ENCODE results near the gene CHST8.

Gene CHST8

DNA sequence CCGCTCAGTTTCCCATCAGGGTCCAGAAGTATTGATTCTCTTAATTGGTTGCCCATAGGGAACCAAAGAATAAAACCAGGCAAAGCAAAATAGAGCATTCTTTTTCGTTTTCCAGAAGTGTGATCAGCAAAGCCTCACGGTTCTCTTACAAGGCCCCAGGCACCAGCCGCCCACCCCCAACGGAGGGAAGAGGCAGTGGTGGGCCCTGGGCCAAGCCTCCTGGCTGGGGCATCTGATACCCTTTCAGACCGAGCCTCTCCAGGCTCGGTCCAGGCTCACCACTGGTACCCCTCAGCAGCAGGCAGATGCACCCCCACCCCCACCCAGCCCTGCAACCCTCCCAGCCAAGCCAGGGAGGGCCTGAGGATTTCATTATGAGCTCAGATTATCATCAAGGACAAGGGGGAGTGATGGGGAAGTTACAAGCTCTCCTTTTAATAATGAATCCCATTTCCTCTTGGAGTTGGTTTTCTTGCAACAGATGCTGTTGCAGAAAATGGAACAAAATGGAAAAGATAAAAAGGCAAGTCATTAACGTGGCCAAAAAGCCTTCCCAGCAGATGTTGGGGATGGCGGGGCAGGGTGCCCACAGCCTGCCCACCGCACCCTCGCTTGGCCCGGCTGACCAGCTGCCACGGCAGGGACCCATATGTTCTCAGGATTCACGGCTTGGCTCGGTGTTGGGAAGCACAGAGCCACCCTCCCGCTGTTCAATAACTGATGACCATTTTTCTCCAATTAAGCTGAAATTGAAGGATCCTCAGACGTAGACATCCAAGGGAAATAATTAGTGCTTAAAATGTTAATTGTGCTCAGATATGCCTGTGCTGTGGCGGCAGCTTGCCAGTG, 129.1 kb downstream of the CHST8 start:
- no peaks in the 10 kb centered on the region for H3K27me3 ChIP-seq
- no peak overlapping the region for H3K4me2 ChIP-seq
- H3K9ac ChIP-seq: no peak overlapping the region
- no peak for TF ChIP-seq Cebpa-rat (IDR thresholded peaks at IDR 0.05)
- H3K27ac ChIP-seq: no peak overlapping the region
- no peaks in the 10 kb centered on the region for H3K4me1 ChIP-seq
- H3K36me3 ChIP-seq: no peaks in the 10 kb centered on the region
- H3K9me3 ChIP-seq (replicated peaks in 1 of 11): no peaks in the 10 kb centered on the region
- H3K4me3 ChIP-seq: no peak overlapping the region
- H4K20me1 ChIP-seq: peaks cover 0 to 23% (median 0%) of the 10 kb centered on the region in 11 experiments; a peak in 4 of 22 replicates

DNA sequence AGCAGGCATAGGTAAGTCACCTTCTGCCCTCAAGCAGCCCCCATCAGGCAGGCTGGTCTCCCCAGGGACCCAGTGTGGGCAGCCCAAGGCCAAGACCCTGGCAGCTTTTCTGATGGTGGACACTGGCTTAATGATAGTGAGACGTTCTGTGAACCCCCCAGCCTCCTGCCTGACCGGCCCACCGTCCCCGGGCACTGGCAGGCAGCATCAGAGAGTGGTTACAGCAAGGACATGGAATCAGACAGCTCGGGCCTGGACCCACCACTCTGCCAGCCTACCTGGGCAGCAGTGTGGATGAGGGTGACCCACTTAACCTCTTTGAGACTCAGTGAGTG, 129.7 kb downstream of the CHST8 start:
- Histone ChIP-seq H3K27ac (no peak overlapping the region), H3K4me2 (no peak overlapping the region), H3K9me3 (replicated peaks in 1 of 11) (no peaks in the 10 kb centered on the region), H3K36me3 (no peaks in the 10 kb centered on the region), H3K4me1 (no peaks in the 10 kb centered on the region), H4K20me1 (peaks cover 0 to 23% (median 0%) of the 10 kb centered on the region in 11 experiments; a peak in 4 of 22 replicates), H3K27me3 (no peaks in the 10 kb centered on the region), H3K4me3 (no peak overlapping the region), H3K9ac (no peak overlapping the region)
- no peak for TF ChIP-seq Cebpa-rat (IDR thresholded peaks at IDR 0.05)

DNA sequence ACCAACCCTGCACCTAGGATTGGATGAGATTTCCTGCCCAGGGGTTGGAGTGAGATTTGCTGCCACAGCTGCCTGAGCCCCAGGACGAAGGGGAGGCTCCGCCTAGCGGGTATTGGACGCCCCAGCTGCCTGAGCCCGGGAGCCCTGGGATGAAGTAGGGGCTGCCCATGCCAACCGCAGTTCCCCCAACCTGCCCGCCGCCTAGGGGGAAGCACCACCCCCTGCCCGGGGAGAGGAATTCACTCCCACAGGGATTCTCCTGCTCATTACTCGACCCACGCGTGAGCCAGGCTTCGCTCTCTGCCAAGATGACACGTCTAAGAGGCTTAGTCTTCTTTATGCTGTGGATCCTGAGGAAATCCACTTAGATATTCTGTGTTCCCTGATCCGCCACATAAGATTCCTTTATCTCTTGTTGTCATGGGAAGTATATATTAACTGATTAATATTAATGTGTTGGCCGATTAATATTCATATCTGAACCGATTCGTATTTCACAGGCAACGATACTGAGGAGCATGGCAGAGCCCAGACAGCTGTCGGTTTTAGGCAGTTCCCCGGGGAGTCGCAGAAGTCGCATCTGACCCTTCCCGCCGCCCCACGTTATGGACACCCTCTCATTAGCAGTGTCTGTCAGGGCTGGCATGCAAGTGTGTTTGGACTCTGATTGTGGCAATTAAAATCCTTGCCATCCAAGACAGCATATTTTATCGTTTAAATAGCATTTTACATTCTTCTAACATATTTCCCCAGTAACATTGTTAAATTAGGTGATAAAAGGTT, 130.5 kb downstream of the CHST8 start:
- no peak for TF ChIP-seq Cebpa-rat (IDR thresholded peaks at IDR 0.05)
- no peak overlapping the region for H3K27ac ChIP-seq
- peaks cover 0 to 16% (median 0%) of the 10 kb centered on the region in 11 experiments; a peak in 4 of 22 replicates for H4K20me1 ChIP-seq
- no peak overlapping the region for H3K4me2 ChIP-seq
- H3K4me3 ChIP-seq: no peak overlapping the region
- no peaks in the 10 kb centered on the region for H3K9me3 ChIP-seq (replicated peaks in 1 of 11)
- no peak overlapping the region for H3K9ac ChIP-seq
- no peaks in the 10 kb centered on the region for H3K27me3 ChIP-seq
- H3K4me1 ChIP-seq: no peaks in the 10 kb centered on the region
- no peaks in the 10 kb centered on the region for H3K36me3 ChIP-seq

- no peaks in the 10 kb centered on the region for H3K27me3 ChIP-seq
- no peak overlapping the region for H3K27ac ChIP-seq
- H3K4me1 ChIP-seq: no peaks in the 10 kb centered on the region
- no peak overlapping the region for H3K4me2 ChIP-seq
- H4K20me1 ChIP-seq: peaks cover 0 to 11% (median 0%) of the 10 kb centered on the region in 11 experiments; a peak in 4 of 22 replicates
- H3K9me3 ChIP-seq (replicated peaks in 1 of 11): no peaks in the 10 kb centered on the region
- H3K4me3 ChIP-seq: no peak overlapping the region
- no peaks in the 10 kb centered on the region for H3K36me3 ChIP-seq
- TF ChIP-seq Cebpa-rat (IDR thresholded peaks at IDR 0.05): no peak
- no peak overlapping the region for H3K9ac ChIP-seq
Observed at GRCh38 chr19:33752945-33753344, 131.2 kb downstream of the CHST8 start.

DNA sequence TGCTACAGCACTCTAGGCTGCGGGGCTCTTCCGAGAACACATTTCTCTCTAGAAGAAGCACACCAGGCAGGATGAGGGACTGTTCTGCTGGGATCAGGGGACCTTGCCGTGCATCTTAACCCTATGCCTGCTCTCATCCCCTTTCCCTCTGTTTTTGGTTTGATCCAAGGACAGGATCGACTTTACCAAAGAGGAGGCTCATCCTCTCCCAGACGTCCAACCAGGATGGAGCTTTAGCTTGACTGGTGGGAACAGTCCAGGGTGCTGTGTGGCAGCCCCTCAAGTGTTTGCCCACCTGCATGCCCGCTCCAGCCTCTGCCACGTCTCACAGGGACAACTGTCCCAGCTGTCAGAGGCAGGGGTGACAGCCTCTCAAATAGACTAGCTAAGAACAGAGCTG, 132.6 kb downstream of the CHST8 start:
- Histone ChIP-seq H3K27ac (no peak overlapping the region), H3K4me3 (no peak overlapping the region), H4K20me1 (no peaks in the 10 kb centered on the region; a peak in 2 of 22 replicates), H3K27me3 (no peaks in the 10 kb centered on the region), H3K36me3 (no peaks in the 10 kb centered on the region), H3K4me2 (no peak overlapping the region), H3K9ac (no peak overlapping the region), H3K4me1 (peaks cover 0 to 13% (median 3%) of the 10 kb centered on the region in 10 experiments; a peak in 9 of 20 replicates), H3K9me3 (replicated peaks in 1 of 11) (no peaks in the 10 kb centered on the region)
- no peak for TF ChIP-seq Cebpa-rat (IDR thresholded peaks at IDR 0.05)

- no peak overlapping the region for H3K4me3 ChIP-seq
- no peaks in the 10 kb centered on the region for H3K9me3 ChIP-seq (replicated peaks in 1 of 11)
- H4K20me1 ChIP-seq: no peaks in the 10 kb centered on the region; a peak in 2 of 22 replicates
- TF ChIP-seq Cebpa-rat (IDR thresholded peaks at IDR 0.05): no peak
- no peaks in the 10 kb centered on the region for H3K36me3 ChIP-seq
- H3K9ac ChIP-seq: no peak overlapping the region
- H3K27me3 ChIP-seq: no peaks in the 10 kb centered on the region
- peaks cover 0 to 15% (median 3%) of the 10 kb centered on the region in 10 experiments; a peak in 9 of 20 replicates for H3K4me1 ChIP-seq
- H3K27ac ChIP-seq: no peak overlapping the region
- no peak overlapping the region for H3K4me2 ChIP-seq
Observed at GRCh38 chr19:33755099-33756035, 133.6 kb downstream of the CHST8 start.

GRCh38 chr19:33756177-33756576, 134.4 kb downstream of the CHST8 start:
- Histone ChIP-seq H4K20me1 (no peaks in the 10 kb centered on the region; a peak in 2 of 22 replicates), H3K4me1 (peaks cover 0 to 15% (median 3%) of the 10 kb centered on the region in 10 experiments; a peak in 9 of 20 replicates), H3K27ac (no peak overlapping the region), H3K9ac (no peak overlapping the region), H3K27me3 (no peaks in the 10 kb centered on the region), H3K4me3 (no peak overlapping the region), H3K9me3 (replicated peaks in 1 of 11) (no peaks in the 10 kb centered on the region), H3K36me3 (no peaks in the 10 kb centered on the region), H3K4me2 (no peak overlapping the region)
- TF ChIP-seq Cebpa-rat (IDR thresholded peaks at IDR 0.05): no peak

DNA sequence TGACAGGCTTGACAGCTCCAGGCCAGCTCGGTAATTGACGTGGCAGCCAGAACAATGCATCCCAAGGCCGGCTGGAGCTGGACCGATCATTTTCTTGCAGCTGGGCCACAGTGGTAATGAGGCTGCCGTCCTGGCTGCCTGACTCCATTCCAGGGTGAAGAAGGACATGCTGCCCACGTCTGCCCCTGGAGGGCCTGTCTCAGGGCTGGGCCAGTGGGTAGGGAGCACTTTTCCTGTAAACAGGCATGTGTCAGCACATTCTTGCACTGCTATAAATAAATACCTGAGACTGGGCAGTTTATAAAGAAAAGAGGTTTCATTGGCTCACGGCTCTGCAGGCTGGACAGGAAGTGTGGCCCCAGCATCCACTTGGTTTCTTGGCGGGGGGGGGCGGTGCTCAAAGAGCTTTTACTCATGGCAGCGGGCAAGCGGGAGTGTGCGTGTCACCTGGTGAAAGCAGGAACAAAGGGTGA, 136.8 kb downstream of the CHST8 start:
- Histone ChIP-seq H3K4me1 (peaks cover 7 to 20% (median 11%) of the 10 kb centered on the region in 10 experiments; a peak in 19 of 20 replicates), H3K4me2 (peak overlapping the region in 5 of 11 experiments; percentile 32 to 59 (median 48); a peak in 9 of 22 replicates), H3K9ac (no peak overlapping the region), H3K36me3 (no peaks in the 10 kb centered on the region), H3K27me3 (no peaks in the 10 kb centered on the region), H3K4me3 (no peak overlapping the region), H4K20me1 (peaks cover 0 to 5% (median 0%) of the 10 kb centered on the region in 11 experiments; a peak in 4 of 22 replicates), H3K9me3 (replicated peaks in 1 of 11) (no peaks in the 10 kb centered on the region), H3K27ac (no peak overlapping the region)
- TF ChIP-seq Cebpa-rat (IDR thresholded peaks at IDR 0.05): no peak

Measured in BLaER1 treated with 17β-estradiol and CSF1 and Interleukin-3, amounts not matched to agents 10 nM and 100 nM (cell line).